Stomach (tissue), 9 donors: ENCODE measurements around the gene CDH12. TPM values are rescaled to one million over a fixed set of nuclear protein-coding genes. Genes with fewer than 3 reads are reported as not detected.

ENCODE experiments used
- DNase-seq, 2 donors: peaks; one replicate each; pipeline versions ENCODE4 v3.0.0 to v3.0.0-alpha.2; 2013 to 2019
- H3K27ac ChIP-seq, 5 donors: fragments of 200-600 bp in 4 of 5; sonication (generic) in 4 of 5; one replicate each; pipeline ENCODE4 v1.5.1; 2013 to 2019; ENCODE audit warnings: mild to moderate bottlenecking in 1 of 5, moderate library complexity in 1 of 5
- H3K27me3 ChIP-seq, 3 donors: fragments of 200-600 bp; sonication (generic); one replicate each; pipeline ENCODE4 v1.5.1; 2017 to 2019; ENCODE audit warnings: mixed run types in 1 of 3
- H3K36me3 ChIP-seq, 4 donors: fragments of 200-600 bp; sonication (generic); 1 replicate in 3 of 4; 2 replicates in 1 of 4; pipeline ENCODE4 v1.5.1; 2016 to 2019
- H3K4me1 ChIP-seq, 4 donors: fragments of 200-600 bp; sonication (generic); one replicate each; pipeline ENCODE4 v1.5.1; 2016 to 2019
- H3K4me3 ChIP-seq, 4 donors: fragments of 200-600 bp; sonication (generic) in 3 of 4; one replicate each; pipeline ENCODE4 v1.5.1; 2016 to 2019; ENCODE audit warnings: mild to moderate bottlenecking in 1 of 4
- H3K9me3 ChIP-seq, 4 donors: fragments of 200-600 bp; sonication (generic); one replicate each; pipeline ENCODE4 v1.5.1; 2016 to 2019
- CTCF ChIP-seq, 7 experiments: fragments of 450-650 bp in 4 of 7; fragments of 200-600 bp in 3 of 7; sonication (generic) in 3 of 7; IDR thresholded peaks; one replicate each; pipeline ENCODE4 v1.5.1; 2016 to 2019; ENCODE audit warnings: antibody characterized with exemption in 7 of 7, control low read depth in 2 of 7, mild to moderate bottlenecking in 1 of 7
- EP300 ChIP-seq: sonication (generic); formaldehyde crosslinking; IDR thresholded peaks from one replicate; pipeline ENCODE4 v1.6.1; 2017; ENCODE audit warnings: antibody characterized with exemption
- POLR2A ChIP-seq, 4 donors: fragments of 450-650 bp; IDR thresholded peaks; one replicate each; pipeline ENCODE4 v1.6.1; 2016; ENCODE audit warnings: antibody characterized with exemption in 4 of 4, control low read depth in 2 of 4, mild to moderate bottlenecking in 1 of 4, moderate library complexity in 1 of 4
- POLR2AphosphoS5 ChIP-seq, 3 donors: sonication (generic); formaldehyde crosslinking; IDR thresholded peaks; one replicate each; pipeline ENCODE4 v1.6.1; 2016; ENCODE audit warnings: antibody characterized with exemption in 3 of 3
- WGBS, 5 donors: extraction: QIAGEN DNeasy Blood & Tissue Kit in 3 of 5; methylation state at CpG; one replicate each; pipeline versions ENCODE4 v1.1.5 to v1.1.7; 2013 to 2018; 5-methylcytosine and 5-hydroxymethylcytosine counted together
- intact Hi-C: fragments of 100-400 bp; cut with DNase I; formaldehyde crosslinking; loops from one replicate; pipeline ENCODE4 v1.15.1; 2023; ENCODE audit warnings: low total_unique reads
- polyA plus RNA-seq, 3 donors: library from polyadenylated mRNA; stranded (reverse); fragments of 200-250 nt; gene quantifications; one replicate each; pipeline ENCODE4 v1.2.3, GENCODE V29; 2013
- total RNA-seq, 5 donors: library from RNA; depleted of rRNA; stranded (reverse); fragments of >200 nt; gene quantifications; one replicate each; pipeline versions ENCODE4 v1.1.0 to v1.2.3, GENCODE V29; 2014 to 2016
- donor health status: healthy with polysubstance abuse.
- donor health status: Bipolar disorder and iron deficiency.
- donor health status: healthy.

Gene CDH12
- total and polyA plus RNA-seq, 8 donors, result 0.76 to 1.3 TPM; not detected in 6

- WGBS, 5 donors, result 64 to 89% (median 83%) methylated on average over 2 of the region's 2 CpGs
- Histone ChIP-seq H3K36me3 (no peaks in the 10 kb centered on the region), H3K27ac (no peak overlapping the region), H3K9me3 (no peaks in the 10 kb centered on the region), H3K4me1 (no peaks in the 10 kb centered on the region), H3K4me3 (no peak overlapping the region), H3K27me3 (no peaks in the 10 kb centered on the region)
- TF ChIP-seq POLR2A (IDR thresholded peaks at IDR 0.05) (no peak), CTCF (IDR thresholded peaks at IDR 0.05) (no peak), EP300 (no peak), POLR2AphosphoS5 (IDR thresholded peaks at IDR 0.05) (no peak)
- DNase-seq, result no peak
- intact Hi-C loops, result no loop called here
Measured at GRCh38 chr5:22598796-22599195, 254.3 kb downstream of the CDH12 start.

- Histone ChIP-seq H3K27me3 (no peaks in the 10 kb centered on the region), H3K27ac (no peak overlapping the region), H3K4me3 (no peak overlapping the region), H3K36me3 (no peaks in the 10 kb centered on the region), H3K4me1 (no peaks in the 10 kb centered on the region), H3K9me3 (no peaks in the 10 kb centered on the region)
- 75 to 90% (median 86%) methylated on average over 1 of the region's 1 CpG for WGBS, 5 donors
- intact Hi-C loops, result no loop called here
- no peak for TF ChIP-seq EP300
- TF ChIP-seq POLR2A (IDR thresholded peaks at IDR 0.05), result no peak
- no peak for TF ChIP-seq POLR2AphosphoS5 (IDR thresholded peaks at IDR 0.05)
- TF ChIP-seq CTCF (IDR thresholded peaks at IDR 0.05), result no peak
- DNase-seq, result no peak
Measured at GRCh38 chr5:22596404-22596970, 256.7 kb downstream of the CDH12 start.

- TF ChIP-seq EP300 (no peak), CTCF (IDR thresholded peaks at IDR 0.05) (no peak), POLR2A (IDR thresholded peaks at IDR 0.05) (no peak), POLR2AphosphoS5 (IDR thresholded peaks at IDR 0.05) (no peak)
- DNase-seq, result no peak
- no peak overlapping the region for H3K4me3 ChIP-seq
- intact Hi-C loops, result no loop called here
- H3K9me3 ChIP-seq, result no peaks in the 10 kb centered on the region
- H3K27ac ChIP-seq, result no peak overlapping the region
- H3K4me1 ChIP-seq, result no peaks in the 10 kb centered on the region
- WGBS, 5 donors, result 40 to 70% (median 61%) methylated on average over 2 of the region's 2 CpGs
- no peaks in the 10 kb centered on the region for H3K36me3 ChIP-seq
- no peaks in the 10 kb centered on the region for H3K27me3 ChIP-seq
Measured at GRCh38 chr5:22594491-22594890, 258.7 kb downstream of the CDH12 start.

DNA sequence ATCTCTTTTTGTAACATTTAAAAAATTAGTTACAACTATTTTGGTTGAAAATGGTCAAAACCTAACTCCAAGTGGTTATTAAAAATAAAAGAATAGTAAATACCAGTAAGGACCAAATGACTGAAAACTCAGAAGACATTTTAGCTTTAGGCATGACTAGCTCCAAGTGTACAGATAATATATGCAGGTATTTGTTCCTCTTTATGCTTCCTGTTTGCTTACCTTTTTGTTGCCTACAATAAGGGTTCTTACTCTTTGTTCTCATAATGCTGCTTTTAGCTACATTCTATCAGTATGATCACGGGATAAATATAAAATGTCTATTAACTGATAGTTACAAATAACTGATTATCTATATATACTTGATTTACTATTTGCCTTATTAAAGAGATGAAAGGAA lies 259.6 kb downstream of the CDH12 start:
- Histone ChIP-seq H3K27me3 (no peaks in the 10 kb centered on the region), H3K36me3 (no peaks in the 10 kb centered on the region), H3K27ac (no peak overlapping the region), H3K9me3 (no peaks in the 10 kb centered on the region), H3K4me3 (no peak overlapping the region), H3K4me1 (no peaks in the 10 kb centered on the region)
- TF ChIP-seq POLR2AphosphoS5 (IDR thresholded peaks at IDR 0.05) (no peak), CTCF (IDR thresholded peaks at IDR 0.05) (no peak), EP300 (no peak), POLR2A (IDR thresholded peaks at IDR 0.05) (no peak)
- no peak for DNase-seq
- WGBS, 5 donors, result 51 to 72% (median 60%) methylated on average over 1 of the region's 1 CpG
- intact Hi-C loops, result no loop called here
